K562 (cell line): ENCODE measurements around the gene NECAB3. TPM values are rescaled to one million over a fixed set of nuclear protein-coding genes. Genes with fewer than 3 reads are reported as not detected.

Source experiments
- BHLHE40 ChIP-seq: IDR thresholded peaks from 2 replicates; pipeline ENCODE4 v1.6.1; 2011; ENCODE audit warnings: low read length, improper control_type of control experiment
- ELK1 ChIP-seq: sonication (generic); formaldehyde crosslinking; IDR thresholded peaks from 2 replicates; pipeline ENCODE4 v1.8.1; 2022; ENCODE audit warnings: missing genetic modification reagents
- JUND ChIP-seq, 2 experiments: IDR thresholded peaks; 2 replicates in 1 of 2; 3 replicates in 1 of 2; pipeline ENCODE4 v1.6.1; 2011; ENCODE audit warnings: borderline replicate concordance in 2 of 2, low read depth in 2 of 2, low read length in 2 of 2, improper control_type of control experiment in 1 of 2, missing biosample characterization in 1 of 2, missing genetic modification characterization in 1 of 2, missing genetic modification reagents in 1 of 2
- MAZ ChIP-seq, 2 experiments: fragments of 450-650 bp in 1 of 2; sonication (generic) in 1 of 2; formaldehyde crosslinking; IDR thresholded peaks in 1 of 2; conservative IDR thresholded peaks in 1 of 2; 2 replicates each; pipeline versions ENCODE4 v1.4.0 to v1.5.0; 2020; ENCODE audit warnings: mild to moderate bottlenecking in 1 of 2, missing genetic modification reagents in 1 of 2
- MYNN ChIP-seq, 2 experiments: sonication (generic); formaldehyde crosslinking in 1 of 2; IDR thresholded peaks; 2 replicates each; pipeline versions ENCODE4 v1.5.0 to v1.6.1; 2016 to 2020; ENCODE audit warnings: antibody characterized with exemption in 1 of 2, missing genetic modification reagents in 1 of 2
- SMAD3 ChIP-seq: fragments of 450-650 bp; formaldehyde crosslinking; conservative IDR thresholded peaks from 2 replicates; pipeline ENCODE4 v1.4.0; 2020; ENCODE audit warnings: mild to moderate bottlenecking
- THRB ChIP-seq: fragments of 450-650 bp; formaldehyde crosslinking; conservative IDR thresholded peaks from 2 replicates; pipeline ENCODE4 v1.4.0; 2022; ENCODE audit warnings: mild to moderate bottlenecking, missing genetic modification characterization
- ZBTB26 ChIP-seq: fragments of 450-650 bp; formaldehyde crosslinking; IDR thresholded peaks from 2 replicates; pipeline ENCODE4 v1.4.0; 2022; ENCODE audit warnings: missing genetic modification characterization
- polyA plus RNA-seq, 8 experiments: library from polyadenylated mRNA; depleted of rRNA in 4 of 8; stranded (reverse) in 5 of 8; unstranded in 3 of 8; fragments of >200 nt; fragmentation: Nextera tagmentation in 2 of 8; fragmentation: Illumina TruSeq in 1 of 8; extraction: Ambion mirVana in 2 of 8; extraction: Trizol in 1 of 8; gene quantifications; 2 replicates each; pipeline versions ENCODE4 v1.2.1 to v1.2.3, GENCODE V29; 2011 to 2014; ENCODE audit warnings: inconsistent platforms in 1 of 8, missing spikeins in 1 of 8
- total RNA-seq, 7 experiments: library from RNA; depleted of rRNA in 6 of 7; stranded (reverse); fragments of >200 nt in 6 of 7; fragmentation: Illumina TruSeq in 2 of 7; extraction: Trizol in 2 of 7; gene quantifications; 2 replicates each; pipeline versions ENCODE4 v1.2.1 to v1.2.3, GENCODE V29; 2011 to 2021; ENCODE audit warnings: low replicate concordance in 1 of 7

Gene NECAB3
- total and polyA plus RNA-seq, 9 of the 15 experiments (the other 6 are each of a cell fraction or from before 2014, with no cell fraction given), result 0.94 to 63.3 (median 31.5) TPM

- TF ChIP-seq BHLHE40 (peak; percentile 44; the same call in 1 of the 2 replicates), THRB (CRISPR knock-in tag) (no peak), ELK1 (CRISPR knock-in tag) (no peak), ZBTB26 (CRISPR knock-in tag) (no peak), MAZ (CRISPR knock-in tag; conservative IDR thresholded peaks at IDR 0.05 in 1 of 2, IDR thresholded peaks at IDR 0.05 in 1 of 2) (peak in 1 of 2 experiments; percentile 54; a peak in 1 of 4 replicates), SMAD3 (CRISPR knock-in tag) (no peak), JUND (IDR thresholded peaks at IDR 0.05; ENCODE audit: borderline replicate concordance, low read depth, low read length) (0 out of 2 replicates have a peak, but pooled peaks have one; percentile 4), JUND (tag; IDR thresholded peaks at IDR 0.05; ENCODE audit: borderline replicate concordance, low read depth, low read length) (no peak), MYNN (IDR thresholded peaks at IDR 0.05) (peak; percentile 46; the same call in 1 of the 2 replicates), MYNN (CRISPR knock-in tag; IDR thresholded peaks at IDR 0.05) (no peak)
These were observed 20.9 kb downstream of the NECAB3 start (continued) for GRCh38 chr20:33653218-33653899.
